Islet of Langerhans (tissue), 1 donor: ENCODE measurements around the gene PYGO1.
"Not testable (repeated sequence)": the region's sequence is repeated elsewhere in the genome, so short reads cannot be mapped to it uniquely, and the experiment has no call there.

Source experiments
- FAIRE-seq: peaks from one replicate; lab custom pipeline; 2011; peaks lifted over from hg19 to GRCh38; lab: Jason Lieb, UNC

The PYGO1 gene

GRCh38 chr15:55505407-55505806 lies 82.7 kb downstream of the PYGO1 start:
- FAIRE-seq, result not testable (repeated sequence)

GRCh38 chr15:55499151-55499550 lies 89.0 kb downstream of the PYGO1 start:
- no peak for FAIRE-seq

GRCh38 chr15:55498109-55498938 lies 89.8 kb downstream of the PYGO1 start:
- FAIRE-seq, result not testable (repeated sequence)

- no peak for FAIRE-seq
Measured at GRCh38 chr15:55496716-55497115, 91.4 kb downstream of the PYGO1 start.

GRCh38 chr15:55494931-55495330 lies 93.2 kb downstream of the PYGO1 start:
- no peak for FAIRE-seq

- peak; percentile 30 for FAIRE-seq
Measured at GRCh38 chr15:55488952-55489600, 99.1 kb downstream of the PYGO1 start.
